Activated T-helper 1 cell treated with anti-CD3 and anti-CD28 coated beads, Interleukin-12 subunit alpha, Interleukin-12 subunit beta, Interleukin-2, Interleukin-4 antibody, amounts not matched to agents 30 ng/mL and 10 ng/mL and 1 ng/mL, durations not matched to agents 14 hours and 24 hours and 36 hours (primary cell): ENCODE measurements around the gene CNTLN. TPM values are rescaled to one million over a fixed set of nuclear protein-coding genes. Genes with fewer than 3 reads are reported as not detected.
"Not testable (repeated sequence)": the region's sequence is repeated elsewhere in the genome, so short reads cannot be mapped to it uniquely, and the experiment has no call there.

Experiments used
- DNase-seq: peaks from one replicate; pipeline ENCODE4 v3.0.0; 2021; ENCODE audit warnings: low spot score
- H3K27ac Mint-ChIP-seq: one replicate; pipeline ENCODE4 v1.8.0; 2021; ENCODE audit warnings: mild to moderate bottlenecking, mixed read lengths
- H3K27me3 Mint-ChIP-seq: one replicate; pipeline ENCODE4 v1.8.0; 2022; ENCODE audit warnings: mild to moderate bottlenecking, moderate library complexity, mixed read lengths; ENCODE audit not compliant: insufficient read depth
- H3K36me3 Mint-ChIP-seq: one replicate; pipeline ENCODE4 v1.8.0; 2021; ENCODE audit warnings: low read depth, mixed read lengths
- H3K4me1 Mint-ChIP-seq: one replicate; pipeline ENCODE4 v1.8.0; 2021; ENCODE audit warnings: low read depth, mixed read lengths
- H3K4me3 Mint-ChIP-seq: one replicate; pipeline ENCODE4 v1.8.0; 2021; ENCODE audit warnings: mild to moderate bottlenecking, moderate library complexity, mixed read lengths
- H3K9me3 Mint-ChIP-seq: one replicate; pipeline ENCODE4 v1.8.0; 2021; ENCODE audit warnings: mixed read lengths
- intact Hi-C: fragments of 100-400 bp; cut with micrococcal nuclease; formaldehyde crosslinking; loops from one replicate; pipeline ENCODE4 v1.15.1; 2024
- total RNA-seq: library from RNA; stranded (reverse); gene quantifications from 2 replicates; pipeline ENCODE4 v1.2.3, GENCODE V29; 2022

The CNTLN gene
- total RNA-seq, 1 donor from 2014 or later: 1.5 TPM

DNA sequence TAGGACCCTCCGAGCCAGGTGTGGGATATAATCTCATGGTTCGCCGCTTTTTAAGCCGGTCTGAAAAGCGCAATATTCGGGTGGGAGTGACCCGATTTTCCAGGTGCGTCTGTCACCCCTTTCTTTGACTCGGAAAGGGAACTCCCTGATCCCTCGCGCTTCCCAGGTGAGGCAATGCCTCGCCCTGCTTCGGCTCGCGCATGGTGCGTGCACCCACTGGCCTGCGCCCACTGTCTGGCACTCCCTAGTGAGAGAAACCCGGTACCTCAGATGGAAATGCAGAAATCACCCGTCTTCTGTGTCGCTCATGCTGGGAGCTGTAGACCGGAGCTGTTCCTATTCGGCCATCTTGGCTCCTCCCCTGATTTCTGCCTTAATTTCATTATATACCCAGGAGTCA, 155.8 kb downstream of the CNTLN start:
- H3K27me3 Mint-ChIP-seq, DNase-seq, H3K27ac Mint-ChIP-seq, H3K36me3 Mint-ChIP-seq, H3K4me3 Mint-ChIP-seq, intact Hi-C loops, H3K4me1 Mint-ChIP-seq: not testable (repeated sequence)
- peaks cover 29% of the 10 kb centered on the region for H3K9me3 Mint-ChIP-seq

DNA sequence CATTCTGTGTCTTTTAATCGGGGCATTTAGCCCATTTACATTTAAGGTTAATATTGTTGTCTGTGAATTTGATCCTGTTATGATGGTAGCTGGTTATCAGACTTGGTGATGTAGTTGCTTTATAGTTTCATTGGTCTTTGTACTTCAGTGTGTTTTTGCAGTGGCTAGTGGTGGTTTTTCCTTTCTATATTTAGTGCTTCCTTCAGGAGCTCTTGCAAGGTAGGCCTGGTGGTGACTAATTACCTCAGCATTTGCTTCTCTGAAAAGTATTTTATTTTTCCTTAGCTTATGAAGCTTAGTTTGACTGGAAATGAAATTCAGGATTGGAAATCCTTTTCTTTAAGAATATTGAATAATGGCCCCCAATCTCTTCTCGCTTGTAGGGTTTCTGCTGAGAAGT, 156.9 kb downstream of the CNTLN start:
- peaks cover 37% of the 10 kb centered on the region for H3K9me3 Mint-ChIP-seq
- H3K4me3 Mint-ChIP-seq: no peak overlapping the region
- H3K27me3 Mint-ChIP-seq: no peaks in the 10 kb centered on the region
- intact Hi-C loops: no loop called here
- H3K36me3 Mint-ChIP-seq: no peaks in the 10 kb centered on the region
- DNase-seq: no peak
- no peaks in the 10 kb centered on the region for H3K4me1 Mint-ChIP-seq
- no peak overlapping the region for H3K27ac Mint-ChIP-seq

DNA sequence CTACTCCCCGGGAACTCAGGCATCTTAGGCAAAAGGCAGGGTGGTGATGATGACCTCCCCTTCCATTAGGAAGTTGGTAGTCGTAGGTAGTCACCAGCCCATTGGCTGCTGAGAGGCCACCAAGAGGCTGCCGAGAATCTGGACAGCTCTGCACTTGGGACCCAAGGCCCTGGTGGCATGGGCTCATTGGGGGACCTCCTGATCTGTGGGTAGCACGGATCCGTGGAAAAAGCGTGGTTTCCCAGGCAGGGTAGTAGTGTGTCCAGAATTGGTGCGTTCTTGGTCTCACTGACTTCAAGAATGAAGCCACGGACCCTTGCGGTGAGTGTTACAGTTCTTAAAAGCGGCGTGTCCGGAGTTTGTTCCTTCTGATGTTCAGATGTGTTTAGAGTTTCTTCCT, 158.8 kb downstream of the CNTLN start:
- Mint-ChIP-seq H3K27ac (no peak overlapping the region), H3K4me1 (no peaks in the 10 kb centered on the region), H3K9me3 (peaks cover 39% of the 10 kb centered on the region), H3K36me3 (no peaks in the 10 kb centered on the region), H3K27me3 (no peaks in the 10 kb centered on the region), H3K4me3 (no peak overlapping the region)
- no peak for DNase-seq
- intact Hi-C loops: no loop called here

DNA sequence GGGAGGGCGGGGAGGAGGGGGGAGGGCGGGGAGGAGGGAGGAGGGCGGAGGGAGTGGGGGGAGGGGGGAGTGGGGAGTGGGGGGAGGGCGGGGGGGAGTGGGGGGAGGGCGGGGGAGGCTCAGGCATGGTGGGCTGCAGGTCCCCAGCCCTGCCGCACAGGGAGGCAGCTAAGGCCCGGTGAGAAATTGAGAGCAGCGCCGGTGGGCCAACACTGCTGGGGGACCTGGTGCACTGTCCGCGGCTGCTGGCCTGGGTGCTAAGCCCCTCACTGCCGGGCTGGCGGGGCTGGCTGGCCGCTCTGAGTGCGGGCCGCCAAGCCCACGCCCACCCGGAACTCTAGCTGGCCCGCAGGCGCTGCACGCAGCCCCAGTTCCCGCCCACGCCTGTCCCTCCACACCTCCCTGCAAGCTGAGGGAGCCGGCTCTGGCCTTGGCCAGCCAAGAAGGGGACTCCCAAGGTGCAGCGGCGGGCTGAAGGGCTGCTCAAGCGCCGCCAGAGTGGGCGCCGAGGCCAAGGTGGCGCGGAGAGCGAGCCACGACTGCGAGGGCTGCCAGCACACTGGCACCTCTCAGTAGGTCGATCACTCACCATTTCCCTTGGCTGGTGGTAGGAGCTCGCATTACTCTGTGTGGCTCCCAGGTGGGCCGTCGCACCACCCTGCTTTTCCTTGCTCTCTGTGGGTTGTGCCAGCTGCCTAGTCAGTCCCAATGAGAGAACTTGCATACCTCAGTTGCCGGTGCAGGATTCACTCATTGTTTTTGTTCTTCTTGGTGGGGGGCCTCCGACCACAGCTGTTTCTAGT, 160.2 kb downstream of the CNTLN start:
- no peak overlapping the region for H3K4me3 Mint-ChIP-seq
- H3K9me3 Mint-ChIP-seq: peaks cover 39% of the 10 kb centered on the region
- intact Hi-C loops: no loop called here

DNA sequence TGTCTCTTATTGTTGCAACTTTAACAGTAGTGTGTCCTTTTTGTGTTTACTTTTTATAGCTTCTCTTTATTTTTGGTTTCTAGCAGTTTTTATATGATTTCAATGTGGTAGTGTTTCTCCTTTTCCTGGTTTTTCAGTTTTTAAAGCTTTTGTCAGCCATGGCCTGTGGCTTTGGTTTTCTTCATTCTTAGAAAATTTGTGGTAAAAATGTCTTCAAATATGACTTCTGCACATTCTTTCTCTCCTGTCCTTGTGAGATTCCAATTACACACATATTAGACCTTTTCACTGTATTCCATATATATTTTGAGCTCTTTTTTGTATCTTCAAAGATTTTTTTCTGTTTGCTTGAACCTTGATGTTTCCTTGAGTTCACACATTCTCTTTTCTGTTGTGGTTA, 180.5 kb downstream of the CNTLN start:
- H3K27ac Mint-ChIP-seq: no peak overlapping the region
- H3K4me3 Mint-ChIP-seq: no peak overlapping the region
- intact Hi-C loops: no loop called here
- DNase-seq: no peak
- no peaks in the 10 kb centered on the region for H3K4me1 Mint-ChIP-seq
- no peaks in the 10 kb centered on the region for H3K9me3 Mint-ChIP-seq
- H3K36me3 Mint-ChIP-seq: no peaks in the 10 kb centered on the region
- no peaks in the 10 kb centered on the region for H3K27me3 Mint-ChIP-seq

More for the DNA sequence above, 160.2 kb downstream of the CNTLN start:
- no peak for DNase-seq
- H3K27me3 Mint-ChIP-seq: no peaks in the 10 kb centered on the region
- H3K36me3 Mint-ChIP-seq: no peaks in the 10 kb centered on the region
- no peak overlapping the region for H3K27ac Mint-ChIP-seq
- H3K4me1 Mint-ChIP-seq: no peaks in the 10 kb centered on the region

DNA sequence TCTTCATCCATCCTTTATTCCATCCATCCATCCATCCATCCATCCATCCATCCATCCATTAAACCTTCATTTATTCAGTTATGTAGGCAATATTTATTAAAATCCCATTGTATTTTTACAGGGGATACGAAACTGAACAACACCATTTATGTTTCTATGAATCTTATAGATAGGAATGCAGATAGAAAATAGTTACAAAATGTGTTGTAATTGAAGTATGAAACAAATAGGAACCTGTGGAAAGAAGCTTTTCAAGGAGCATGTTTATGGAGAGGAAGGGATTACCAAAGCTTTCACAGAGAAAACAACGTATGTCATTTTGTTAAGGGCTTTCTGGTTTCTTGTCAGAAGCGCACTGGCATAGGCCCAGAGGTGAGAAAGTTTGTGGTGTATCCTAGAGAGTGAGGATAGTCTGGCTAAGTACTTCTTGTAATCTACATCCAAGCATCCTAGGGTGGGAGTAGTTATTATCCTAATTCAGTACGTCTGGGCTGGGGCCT, 184.0 kb downstream of the CNTLN start:
- no peaks in the 10 kb centered on the region for H3K27me3 Mint-ChIP-seq
- DNase-seq: no peak
- H3K4me1 Mint-ChIP-seq: no peaks in the 10 kb centered on the region
- no peak overlapping the region for H3K27ac Mint-ChIP-seq
- intact Hi-C loops: no loop called here
- no peak overlapping the region for H3K4me3 Mint-ChIP-seq
- no peaks in the 10 kb centered on the region for H3K36me3 Mint-ChIP-seq
- H3K9me3 Mint-ChIP-seq: peaks cover 3% of the 10 kb centered on the region

DNA sequence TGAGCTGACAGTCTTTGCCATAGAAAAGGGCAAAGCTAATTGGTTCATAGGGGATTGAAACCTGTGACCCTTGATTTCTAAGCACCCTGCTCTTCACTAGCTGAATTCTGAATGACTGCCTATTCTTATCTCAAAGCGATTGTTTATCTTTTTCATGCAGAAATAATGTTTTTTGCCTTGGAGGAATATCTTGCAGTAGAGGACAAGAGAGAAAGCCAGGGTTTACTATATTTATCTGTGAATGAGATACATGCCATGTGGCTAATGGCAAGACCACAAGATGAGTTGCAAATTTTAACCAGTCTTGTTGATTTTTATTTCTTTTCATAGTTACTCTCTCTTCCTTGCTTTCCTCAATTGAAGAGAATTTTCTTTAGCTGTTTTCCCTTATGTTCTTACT, 185.0 kb downstream of the CNTLN start:
- DNase-seq: no peak
- Mint-ChIP-seq H3K4me1 (no peaks in the 10 kb centered on the region), H3K27me3 (no peaks in the 10 kb centered on the region), H3K9me3 (peaks cover 3% of the 10 kb centered on the region), H3K36me3 (no peaks in the 10 kb centered on the region), H3K27ac (no peak overlapping the region), H3K4me3 (no peak overlapping the region)
- intact Hi-C loops: no loop called here

DNA sequence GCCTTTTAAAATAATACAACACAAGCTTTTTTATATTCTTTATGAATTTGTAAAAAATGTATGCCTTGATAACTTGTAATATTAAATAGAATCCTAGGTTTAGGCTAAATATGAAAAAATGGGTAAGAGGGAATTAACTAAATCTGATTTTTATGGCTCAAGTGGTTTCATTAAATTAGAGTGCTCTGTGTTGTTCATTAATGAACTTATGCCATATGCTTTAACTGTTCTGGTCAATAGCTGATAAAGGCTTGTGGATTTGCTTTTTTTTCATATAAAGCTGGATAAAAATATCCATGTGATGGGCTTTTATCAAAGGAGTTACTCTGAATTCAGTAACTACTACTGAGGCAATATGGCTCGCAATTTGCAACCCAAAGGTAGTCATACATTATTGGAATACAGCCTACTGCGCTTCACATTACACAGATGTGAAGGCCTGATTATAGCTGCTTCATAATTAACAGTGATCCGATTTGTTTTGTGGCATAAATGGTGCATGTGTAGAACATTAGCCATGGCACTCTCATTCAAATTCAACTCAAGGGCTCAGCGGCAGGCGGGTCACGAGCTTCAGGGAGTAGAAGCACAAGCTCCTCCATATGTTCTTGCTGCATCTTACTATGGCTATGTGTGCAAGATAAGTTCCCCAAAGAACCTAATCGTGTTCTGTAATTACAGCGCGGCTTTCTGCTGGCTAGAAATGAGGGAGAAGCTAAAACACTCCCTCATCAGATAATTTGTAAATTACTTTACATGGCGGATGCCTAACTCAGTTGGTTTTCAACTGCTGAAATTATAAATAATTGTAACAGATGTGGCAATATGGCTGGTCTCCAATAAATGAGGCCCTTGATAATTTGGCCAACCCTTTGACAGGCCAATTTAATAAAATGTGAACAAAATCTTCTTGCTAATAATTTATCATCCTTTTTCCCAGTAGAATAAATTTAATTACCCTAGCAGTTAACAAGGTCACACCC, 188.3 kb downstream of the CNTLN start:
- intact Hi-C loops: no loop called here
- Mint-ChIP-seq H3K4me3 (no peak overlapping the region), H3K27ac (no peak overlapping the region), H3K36me3 (no peaks in the 10 kb centered on the region), H3K27me3 (no peaks in the 10 kb centered on the region), H3K4me1 (no peaks in the 10 kb centered on the region), H3K9me3 (peaks cover 3% of the 10 kb centered on the region)
- no peak for DNase-seq

DNA sequence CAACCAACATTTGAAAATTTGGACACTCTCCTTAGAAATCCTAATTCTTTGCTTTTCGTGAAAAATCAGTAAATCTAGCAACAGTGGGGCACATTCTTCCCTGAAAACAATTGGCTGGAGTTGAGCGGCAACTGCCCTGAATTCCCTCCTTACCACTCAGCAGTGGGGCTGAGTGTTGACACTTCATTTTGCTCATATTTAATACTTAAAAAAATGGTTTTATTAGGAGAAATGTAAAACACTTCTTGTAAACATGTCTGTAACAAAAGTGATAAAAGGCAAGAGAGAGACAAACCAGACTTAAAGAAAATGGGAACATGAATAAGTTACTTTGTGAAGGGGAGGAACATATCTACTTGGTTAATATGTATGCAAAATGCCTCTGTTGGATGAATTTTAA, 193.5 kb downstream of the CNTLN start:
- no peak overlapping the region for H3K27ac Mint-ChIP-seq
- no peak for DNase-seq
- no peaks in the 10 kb centered on the region for H3K36me3 Mint-ChIP-seq
- no peaks in the 10 kb centered on the region for H3K9me3 Mint-ChIP-seq
- H3K27me3 Mint-ChIP-seq: no peaks in the 10 kb centered on the region
- intact Hi-C loops: no loop called here
- H3K4me1 Mint-ChIP-seq: no peaks in the 10 kb centered on the region
- H3K4me3 Mint-ChIP-seq: no peak overlapping the region

DNA sequence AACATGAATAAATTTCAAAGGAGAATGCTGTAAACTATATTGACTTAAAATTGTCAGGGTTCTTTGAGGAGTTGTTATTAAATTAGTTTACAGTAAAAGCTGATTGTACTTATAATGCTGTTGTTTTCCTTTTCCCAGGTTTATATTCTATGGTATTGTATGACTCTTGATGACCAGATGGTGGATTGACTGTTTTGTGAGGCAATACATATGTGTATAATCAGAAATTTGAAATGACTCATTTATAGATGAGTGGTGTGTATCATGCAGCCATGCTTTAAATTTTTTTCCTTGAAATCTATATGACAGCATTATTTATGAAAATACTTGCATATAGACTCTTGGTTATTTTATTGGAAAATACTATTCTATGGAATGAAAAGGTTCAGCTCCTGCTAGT, 195.3 kb downstream of the CNTLN start:
- DNase-seq: no peak
- Mint-ChIP-seq H3K27ac (no peak overlapping the region), H3K4me3 (no peak overlapping the region), H3K9me3 (no peaks in the 10 kb centered on the region), H3K27me3 (no peaks in the 10 kb centered on the region), H3K36me3 (no peaks in the 10 kb centered on the region), H3K4me1 (no peaks in the 10 kb centered on the region)
- intact Hi-C loops: no loop called here

DNA sequence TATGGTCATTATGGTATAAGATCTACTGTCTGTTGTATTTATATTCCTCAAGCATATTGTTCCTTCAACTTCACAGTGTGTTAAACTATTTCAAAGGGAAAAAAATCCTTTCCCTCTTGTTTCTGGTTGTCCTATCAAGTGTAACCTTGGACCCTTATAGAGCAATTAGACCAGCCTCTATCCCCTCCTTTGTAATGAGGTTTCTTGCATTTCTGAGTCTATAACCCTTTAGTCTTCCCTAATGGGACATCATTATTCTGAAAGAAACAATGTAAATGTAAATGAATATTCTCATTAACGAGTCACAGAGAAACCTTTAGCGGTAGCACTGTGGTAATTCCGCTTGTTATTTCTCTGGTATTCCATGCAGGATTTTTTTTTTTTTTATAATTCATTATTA, 197.3 kb downstream of the CNTLN start:
- no peaks in the 10 kb centered on the region for H3K27me3 Mint-ChIP-seq
- H3K4me3 Mint-ChIP-seq: no peak overlapping the region
- DNase-seq: no peak
- intact Hi-C loops: no loop called here
- H3K36me3 Mint-ChIP-seq: no peaks in the 10 kb centered on the region
- H3K27ac Mint-ChIP-seq: no peak overlapping the region
- H3K9me3 Mint-ChIP-seq: no peaks in the 10 kb centered on the region
- no peaks in the 10 kb centered on the region for H3K4me1 Mint-ChIP-seq

DNA sequence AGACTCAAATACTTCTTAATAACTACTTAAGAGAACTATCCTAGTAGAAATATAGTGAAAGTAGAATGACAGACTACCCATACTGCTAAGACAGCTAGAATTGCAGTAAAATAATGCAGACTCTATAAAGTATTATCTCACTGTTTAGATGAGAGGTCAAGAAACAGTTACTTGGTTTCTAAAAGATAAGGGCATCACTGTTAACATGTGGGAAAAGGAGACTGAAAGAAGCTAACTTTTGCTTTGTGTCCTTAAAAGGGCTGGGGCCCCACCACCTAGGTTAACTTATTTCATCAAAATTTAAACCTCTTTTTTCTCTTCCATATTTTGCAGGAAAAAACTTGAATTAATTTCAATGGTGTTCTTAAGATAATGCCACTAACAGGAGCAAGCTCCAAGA, 204.3 kb downstream of the CNTLN start:
- no peak for DNase-seq
- H3K36me3 Mint-ChIP-seq: no peaks in the 10 kb centered on the region
- intact Hi-C loops: no loop called here
- H3K9me3 Mint-ChIP-seq: no peaks in the 10 kb centered on the region
- H3K27me3 Mint-ChIP-seq: no peaks in the 10 kb centered on the region
- H3K27ac Mint-ChIP-seq: no peak overlapping the region
- no peak overlapping the region for H3K4me3 Mint-ChIP-seq
- H3K4me1 Mint-ChIP-seq: no peaks in the 10 kb centered on the region

DNA sequence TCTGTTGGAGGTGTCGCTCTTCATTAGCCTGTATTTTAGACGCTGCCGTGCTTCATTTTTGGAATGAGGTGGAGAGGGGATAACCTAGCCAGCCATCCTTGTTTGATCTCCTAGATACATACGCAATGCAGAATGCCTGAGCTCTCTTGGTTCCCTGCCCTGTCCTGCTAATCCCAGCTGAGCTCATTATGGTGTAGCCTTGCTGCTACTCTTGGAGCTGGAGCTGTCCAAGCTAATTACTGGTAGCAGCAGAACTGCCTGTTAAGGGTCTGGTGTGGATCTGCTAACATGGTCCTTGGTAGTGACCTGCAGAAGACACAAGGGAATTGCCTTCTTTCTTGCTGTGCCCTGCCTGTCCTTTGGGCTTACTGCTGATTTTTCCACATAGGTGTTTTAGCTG, 207.9 kb downstream of the CNTLN start:
- H3K4me3 Mint-ChIP-seq: no peak overlapping the region
- DNase-seq: no peak
- H3K36me3 Mint-ChIP-seq: no peaks in the 10 kb centered on the region
- intact Hi-C loops: no loop called here
- no peak overlapping the region for H3K27ac Mint-ChIP-seq
- H3K9me3 Mint-ChIP-seq: peaks cover 4% of the 10 kb centered on the region
- no peaks in the 10 kb centered on the region for H3K4me1 Mint-ChIP-seq
- H3K27me3 Mint-ChIP-seq: no peaks in the 10 kb centered on the region
